K562 (cell line): ENCODE measurements around the gene ENOX2. TPM values are rescaled to one million over a fixed set of nuclear protein-coding genes. Genes with fewer than 3 reads are reported as not detected.

Experiments used
- BDP1 ChIP-seq: IDR thresholded peaks from 3 replicates; pipeline ENCODE4 v1.6.1; 2011; ENCODE audit not compliant: insufficient read length, insufficient read depth
- EGR1 ChIP-seq: fragments of 450-650 bp; conservative IDR thresholded peaks from 2 replicates; pipeline ENCODE4 v1.6.1; 2017; ENCODE audit warnings: mild to moderate bottlenecking
- ETV1 ChIP-seq: fragments of 450-650 bp; conservative IDR thresholded peaks from 2 replicates; pipeline ENCODE4 v1.6.1; 2016; ENCODE audit warnings: missing genetic modification characterization, control low read depth, low read depth, missing compliant biosample characterization
- FOS ChIP-seq: IDR thresholded peaks from 3 replicates; pipeline ENCODE4 v1.6.1; 2011; ENCODE audit not compliant: insufficient read length; ENCODE audit errors: extremely low read depth
- GABPB2 ChIP-seq: fragments of 250-450 bp; sonication (Bioruptor Pico); conservative IDR thresholded peaks from 2 replicates; pipeline ENCODE4 v1.5.1; 2021; ENCODE audit warnings: mild to moderate bottlenecking
- HDAC2 ChIP-seq: fragments of 450-650 bp; IDR thresholded peaks from 2 replicates; pipeline ENCODE4 v1.6.1; 2016; ENCODE audit warnings: mild to moderate bottlenecking
- POLR2H ChIP-seq: IDR thresholded peaks from 2 replicates; pipeline ENCODE4 v1.6.1; 2016; ENCODE audit warnings: missing genetic modification characterization, low read depth, mild to moderate bottlenecking, control low read depth, missing compliant biosample characterization, moderate library complexity
- RBM15 ChIP-seq: fragments of 200-400 bp; formaldehyde crosslinking; IDR thresholded peaks from 2 replicates; pipeline ENCODE4 v1.6.1; 2018; ENCODE audit warnings: mild to moderate bottlenecking, low read length, moderate library complexity; ENCODE audit not compliant: insufficient read depth
- RBM34 ChIP-seq: fragments of 200-400 bp; formaldehyde crosslinking; IDR thresholded peaks from 2 replicates; pipeline ENCODE4 v1.6.1; 2018; ENCODE audit warnings: low read length, borderline replicate concordance; ENCODE audit not compliant: insufficient read depth
- SMAD1 ChIP-seq: fragments of 150-350 bp; IDR thresholded peaks from 2 replicates; pipeline ENCODE4 v1.6.1; 2014; ENCODE audit warnings: low read length, low read depth; ENCODE audit not compliant: partially characterized antibody
- SMAD3 ChIP-seq: fragments of 450-650 bp; formaldehyde crosslinking; conservative IDR thresholded peaks from 2 replicates; pipeline ENCODE4 v1.4.0; 2020; ENCODE audit warnings: mild to moderate bottlenecking
- SMARCA5 ChIP-seq: fragments of 450-650 bp; IDR thresholded peaks from 2 replicates; pipeline ENCODE4 v1.6.1; 2016
- TCF7 ChIP-seq: sonication (generic); IDR thresholded peaks from 2 replicates; pipeline ENCODE4 v1.6.1; 2016; ENCODE audit warnings: antibody characterized with exemption, borderline replicate concordance
- TOE1 ChIP-seq, 2 experiments: fragments of 450-650 bp in 1 of 2; sonication (generic) in 1 of 2; formaldehyde crosslinking in 1 of 2; IDR thresholded peaks; 2 replicates each; pipeline versions ENCODE4 v1.7.1 to v1.8.0; 2016 to 2022; ENCODE audit warnings: borderline replicate concordance in 2 of 2, mild to moderate bottlenecking in 2 of 2, antibody characterized with exemption in 1 of 2, inconsistent platforms in 1 of 2, low read depth in 1 of 2, missing genetic modification reagents in 1 of 2, moderate library complexity in 1 of 2
- ZBTB17 ChIP-seq: fragments of 450-650 bp; formaldehyde crosslinking; IDR thresholded peaks from 2 replicates; pipeline ENCODE4 v1.4.0; 2020; ENCODE audit warnings: mild to moderate bottlenecking
- ZBTB43 ChIP-seq: sonication (generic); formaldehyde crosslinking; IDR thresholded peaks from 2 replicates; pipeline ENCODE4 v1.8.0; 2023; ENCODE audit warnings: mild to moderate bottlenecking, missing genetic modification reagents
- ZFX ChIP-seq: sonication (generic); formaldehyde crosslinking; IDR thresholded peaks from 2 replicates; pipeline ENCODE4 v1.8.0; 2022; ENCODE audit warnings: mild to moderate bottlenecking, missing genetic modification reagents, moderate library complexity
- ZKSCAN8 ChIP-seq: fragments of 200-800 bp; sonication (Bioruptor generic); IDR thresholded peaks from 2 replicates; pipeline ENCODE4 v1.6.1; 2016; ENCODE audit warnings: missing genetic modification characterization, missing compliant biosample characterization
- ZNF143 ChIP-seq: sonication (generic); formaldehyde crosslinking; IDR thresholded peaks from 2 replicates; pipeline ENCODE4 v1.9.0; 2022; ENCODE audit warnings: mild to moderate bottlenecking, missing genetic modification reagents
- ZNF212 ChIP-seq: fragments of 450-650 bp; formaldehyde crosslinking; IDR thresholded peaks from 2 replicates; pipeline ENCODE4 v1.4.0; 2020; ENCODE audit warnings: mild to moderate bottlenecking
- ZNF76 ChIP-seq: fragments of 250-450 bp; sonication (Bioruptor Pico); IDR thresholded peaks from 2 replicates; pipeline ENCODE4 v1.4.0; 2020; ENCODE audit warnings: mild to moderate bottlenecking, moderate library complexity, borderline replicate concordance
- polyA plus RNA-seq, 8 experiments: library from polyadenylated mRNA; depleted of rRNA in 4 of 8; stranded (reverse) in 5 of 8; unstranded in 3 of 8; fragments of >200 nt; fragmentation: Nextera tagmentation in 2 of 8; fragmentation: Illumina TruSeq in 1 of 8; extraction: Ambion mirVana in 2 of 8; extraction: Trizol in 1 of 8; gene quantifications; 2 replicates each; pipeline versions ENCODE4 v1.2.1 to v1.2.3, GENCODE V29; 2011 to 2014; ENCODE audit warnings: inconsistent platforms in 1 of 8, missing spikeins in 1 of 8
- total RNA-seq, 7 experiments: library from RNA; depleted of rRNA in 6 of 7; stranded (reverse); fragments of >200 nt in 6 of 7; fragmentation: Illumina TruSeq in 2 of 7; extraction: Trizol in 2 of 7; gene quantifications; 2 replicates each; pipeline versions ENCODE4 v1.2.1 to v1.2.3, GENCODE V29; 2011 to 2021; ENCODE audit warnings: low replicate concordance in 1 of 7
- TF ChIP-seq, protein P1 (sequence below): fragments of 250-450 bp; sonication (Bioruptor Pico); IDR thresholded peaks from 2 replicates; pipeline ENCODE4 v1.5.0; 2021; ENCODE audit warnings: mild to moderate bottlenecking, moderate library complexity
- TF ChIP-seq, protein P2 (sequence below): IDR thresholded peaks from 2 replicates; pipeline ENCODE4 v1.6.1; 2014; ENCODE audit warnings: antibody characterized with exemption

ENOX2 gene
- total and polyA plus RNA-seq, 9 of the 15 experiments (the other 6 are each of a cell fraction or from before 2014, with no cell fraction given) = 6.1 to 24.0 (median 13.8) TPM

DNA sequence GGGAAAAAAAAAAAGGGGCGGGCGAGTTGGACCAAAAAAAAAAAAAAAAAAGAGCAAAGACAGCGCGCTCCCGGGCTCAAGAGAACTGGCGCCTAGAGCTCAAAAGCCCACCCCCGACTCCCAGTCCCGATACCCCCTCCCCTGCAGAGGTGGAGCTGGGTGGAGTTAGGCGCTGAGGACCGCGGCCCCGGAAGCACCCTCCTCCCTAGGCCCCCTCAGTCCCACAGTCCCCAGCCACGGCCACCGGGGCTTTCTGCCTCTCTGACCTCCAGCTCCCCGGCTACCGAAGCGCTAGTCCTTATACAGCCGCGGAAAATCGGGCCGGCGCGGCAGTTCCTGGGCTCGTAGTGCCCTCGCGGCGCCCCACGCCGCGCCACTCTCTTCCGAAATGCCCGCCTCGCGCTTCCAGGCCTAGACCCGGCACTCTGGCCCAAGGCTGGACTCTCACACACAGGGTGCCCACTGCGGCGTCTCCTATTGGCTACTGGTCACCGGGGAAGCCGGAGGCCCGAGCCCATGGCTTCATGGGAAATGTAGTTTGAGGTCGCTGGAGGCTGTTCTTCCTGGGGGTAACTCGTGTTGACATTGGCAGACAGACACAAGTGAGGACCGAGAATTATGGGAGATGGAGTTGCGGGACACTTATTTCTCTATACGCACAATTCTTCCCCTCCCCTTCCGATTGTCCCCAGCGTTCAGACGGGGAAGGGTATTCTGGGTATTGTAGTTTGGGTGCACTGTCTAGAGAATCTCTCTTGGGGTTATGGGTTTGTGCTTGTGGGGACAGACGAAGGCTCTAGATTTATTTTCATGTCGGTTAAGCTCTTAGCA lies at the start of gene ENOX2 (continued):
- peak; percentile 54; the same call in 1 of the 2 replicates for TF ChIP-seq TOE1 (IDR thresholded peaks at IDR 0.05; ENCODE audit: borderline replicate concordance)
- no peak for TF ChIP-seq TOE1 (CRISPR knock-in tag; IDR thresholded peaks at IDR 0.05; ENCODE audit: borderline replicate concordance, low read depth)
- TF ChIP-seq, protein P1, sequence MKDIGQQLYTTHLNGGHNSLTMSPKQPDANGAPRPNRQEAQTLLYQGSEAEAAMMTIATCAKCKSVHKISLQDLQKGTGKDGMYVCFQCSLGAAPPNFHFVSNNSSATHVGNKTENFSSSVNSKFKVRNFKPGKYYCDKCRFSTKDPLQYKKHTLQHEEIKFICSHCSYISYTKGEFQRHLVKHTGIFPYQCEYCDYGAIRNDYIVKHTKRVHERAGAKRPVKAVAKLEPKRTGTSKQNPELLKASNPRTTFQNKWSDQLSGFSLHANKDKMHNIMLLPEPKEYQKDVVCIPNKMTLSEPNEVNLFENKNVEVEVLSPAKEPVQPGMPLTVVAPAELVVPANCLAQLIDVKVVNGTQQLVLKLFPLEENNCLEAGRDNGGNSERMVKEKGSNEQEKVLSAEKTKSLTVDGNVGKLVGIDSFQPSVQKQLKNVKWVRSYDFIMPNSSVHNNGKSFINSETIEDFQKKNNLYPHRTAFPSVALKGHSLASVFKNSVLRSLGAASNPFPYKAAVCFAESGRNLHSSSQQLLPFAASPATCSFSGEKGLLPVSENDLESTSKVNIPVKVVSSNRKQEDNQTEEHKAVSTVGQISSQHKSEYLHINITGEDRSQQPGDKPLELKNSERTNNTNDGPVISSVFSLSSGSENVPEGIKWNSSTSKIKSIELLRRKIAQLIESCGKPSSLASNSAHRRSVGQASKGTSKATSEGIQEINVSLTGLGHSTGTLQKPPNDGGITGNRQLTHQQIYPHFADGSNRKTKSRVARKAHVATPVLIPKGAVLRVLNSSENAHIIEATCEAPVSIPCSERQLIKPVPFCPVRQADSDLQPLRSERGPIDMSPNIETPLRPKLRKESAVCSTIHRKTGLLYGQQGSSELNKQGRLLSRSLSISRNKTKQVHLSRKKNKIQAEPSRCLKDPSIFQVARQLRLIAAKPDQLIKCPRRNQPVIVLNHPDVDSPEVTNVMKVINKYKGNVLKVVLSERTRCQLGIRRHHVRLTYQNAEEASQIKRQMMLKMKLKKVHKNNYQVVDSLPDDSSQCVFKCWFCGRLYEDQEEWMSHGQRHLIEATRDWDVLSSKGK (CRISPR knock-in tag) = no peak
- no peak for TF ChIP-seq SMARCA5
- TF ChIP-seq TCF7 = no peak
- no peak for TF ChIP-seq RBM34
- TF ChIP-seq ZNF212 = no peak
- TF ChIP-seq ZBTB17 (CRISPR knock-in tag) = 0 out of 2 replicates have a peak, but pooled peaks have one; percentile 59
- no peak for TF ChIP-seq SMAD1
- peak; percentile 27 for TF ChIP-seq FOS
- TF ChIP-seq POLR2H (tag) = peak; percentile 78
- TF ChIP-seq ETV1 = peak; percentile 38; the same call in 1 of the 2 replicates
- no peak for TF ChIP-seq HDAC2
- no peak for TF ChIP-seq BDP1
- no peak for TF ChIP-seq ZNF76 (CRISPR knock-in tag)
- TF ChIP-seq ZFX = peak; percentile 100
- no peak for TF ChIP-seq RBM15
- no peak for TF ChIP-seq ZBTB43
- TF ChIP-seq, protein P2, sequence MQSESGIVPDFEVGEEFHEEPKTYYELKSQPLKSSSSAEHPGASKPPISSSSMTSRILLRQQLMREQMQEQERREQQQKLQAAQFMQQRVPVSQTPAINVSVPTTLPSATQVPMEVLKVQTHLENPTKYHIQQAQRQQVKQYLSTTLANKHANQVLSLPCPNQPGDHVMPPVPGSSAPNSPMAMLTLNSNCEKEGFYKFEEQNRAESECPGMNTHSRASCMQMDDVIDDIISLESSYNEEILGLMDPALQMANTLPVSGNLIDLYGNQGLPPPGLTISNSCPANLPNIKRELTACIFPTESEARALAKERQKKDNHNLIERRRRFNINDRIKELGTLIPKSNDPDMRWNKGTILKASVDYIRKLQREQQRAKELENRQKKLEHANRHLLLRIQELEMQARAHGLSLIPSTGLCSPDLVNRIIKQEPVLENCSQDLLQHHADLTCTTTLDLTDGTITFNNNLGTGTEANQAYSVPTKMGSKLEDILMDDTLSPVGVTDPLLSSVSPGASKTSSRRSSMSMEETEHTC = no peak
- no peak for TF ChIP-seq ZKSCAN8 (CRISPR knock-in tag)
- TF ChIP-seq SMAD3 = no peak
- 0 out of 2 replicates have a peak, but pooled peaks have one; percentile 22 for TF ChIP-seq EGR1
- TF ChIP-seq ZNF143 (CRISPR knock-in tag) = peak; percentile 90
- no peak for TF ChIP-seq GABPB2 (CRISPR knock-in tag)
